Stimulated activated CD8-positive, alpha-beta memory T cell treated with anti-CD3 and anti-CD28 coated beads, Interleukin-2, amount 100 ng/mL, for 48 hours (primary cell): ENCODE data around the gene METTL21C.

Experiments used
- DNase-seq, 2 donors: peaks; one replicate each; pipeline ENCODE4 v3.0.0-alpha.2; 2020; ENCODE audit warnings: low read depth in 2 of 2

METTL21C gene

DNA sequence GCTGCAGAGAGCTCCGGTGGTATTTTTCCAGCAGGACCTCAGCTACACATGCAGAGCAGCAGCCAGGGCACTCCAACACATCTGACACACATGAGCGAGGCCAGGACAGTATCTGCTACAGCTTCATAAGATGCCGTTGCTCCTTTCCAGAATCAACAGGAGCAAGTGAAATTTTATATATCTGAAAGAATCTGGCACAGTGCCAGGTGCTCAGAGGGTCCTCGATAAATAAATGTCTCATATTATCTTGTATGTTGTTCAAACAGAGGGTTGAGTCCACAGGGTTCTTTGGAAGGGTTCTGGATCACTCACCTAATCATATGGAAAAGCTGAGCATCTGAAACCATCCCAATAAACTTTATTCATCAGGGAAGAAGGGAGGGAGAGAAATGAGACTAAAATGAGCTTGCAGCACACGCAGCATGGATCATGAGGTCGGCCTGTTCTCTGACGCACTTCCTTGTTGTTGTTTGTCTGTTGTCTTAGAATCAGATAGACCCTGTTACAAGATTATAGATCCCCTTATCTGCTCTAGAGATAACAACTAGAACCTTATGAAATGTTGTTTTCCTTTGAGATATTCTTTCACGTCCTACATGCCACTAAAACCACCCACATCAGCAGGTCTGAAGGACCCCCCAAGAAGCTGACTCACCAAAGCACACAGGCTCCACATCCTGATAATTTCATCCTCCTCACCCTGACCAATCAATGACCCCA is 3.2 kb upstream of the METTL21C start:
- DNase-seq: no peak

DNA sequence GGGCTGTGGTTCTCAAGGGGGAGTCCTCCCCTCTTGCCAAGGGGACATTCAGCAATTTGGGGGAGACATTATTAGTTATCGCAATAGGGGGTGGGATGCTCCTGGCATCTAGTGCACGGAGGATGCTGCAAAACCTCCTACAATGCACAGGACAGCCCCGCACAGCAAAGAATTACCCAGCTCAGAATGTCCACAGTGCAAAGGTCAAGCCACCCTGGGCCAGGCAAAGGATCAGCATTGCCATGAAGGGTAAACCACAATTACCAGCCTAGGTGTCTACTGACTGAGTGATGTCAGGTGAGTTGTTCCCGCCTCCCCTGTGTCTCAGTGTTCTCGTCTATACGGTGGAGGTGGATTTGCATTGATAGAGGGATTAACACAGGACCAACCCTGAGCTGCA is 2.4 kb upstream of the METTL21C start:
- DNase-seq: no peak

DNA sequence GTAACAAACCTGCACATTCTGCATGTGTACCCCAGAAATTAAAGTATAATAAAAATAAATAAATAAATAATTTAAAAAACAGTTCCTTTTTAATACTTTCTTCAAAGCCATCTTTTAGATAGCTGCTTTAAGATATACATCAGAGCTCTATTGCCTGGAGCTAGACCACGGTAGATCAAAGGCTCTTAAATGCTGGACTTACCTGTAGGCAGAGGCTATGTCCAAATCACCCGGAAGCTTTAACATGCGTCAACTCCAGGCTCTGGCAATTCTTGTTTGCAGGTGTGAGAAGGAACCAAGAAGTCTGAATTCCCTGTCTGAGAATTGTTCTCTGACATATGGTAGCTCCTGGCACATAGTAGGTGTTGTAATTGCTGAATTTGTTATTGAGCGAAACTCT is 1.6 kb upstream of the METTL21C start:
- no peak for DNase-seq

DNA sequence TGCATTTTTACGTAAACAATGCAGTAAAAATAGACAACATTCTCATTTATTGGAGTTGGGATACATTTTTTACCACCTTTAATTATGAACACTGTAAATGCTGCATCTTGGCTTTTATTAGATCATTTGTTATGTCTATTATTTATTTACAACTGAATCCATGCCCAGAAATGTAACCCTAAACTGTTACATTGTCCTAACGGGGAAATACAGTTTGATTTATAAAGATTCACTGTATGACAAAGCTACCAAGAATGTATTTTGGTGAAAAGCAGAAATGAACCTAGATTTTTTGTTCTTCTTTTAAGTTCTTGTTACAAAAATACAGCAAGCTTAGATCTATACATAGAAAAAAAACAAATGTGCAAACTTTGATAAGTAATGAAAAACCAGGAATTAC is 1.1 kb downstream of the METTL21C start:
- DNase-seq: no peak

DNA sequence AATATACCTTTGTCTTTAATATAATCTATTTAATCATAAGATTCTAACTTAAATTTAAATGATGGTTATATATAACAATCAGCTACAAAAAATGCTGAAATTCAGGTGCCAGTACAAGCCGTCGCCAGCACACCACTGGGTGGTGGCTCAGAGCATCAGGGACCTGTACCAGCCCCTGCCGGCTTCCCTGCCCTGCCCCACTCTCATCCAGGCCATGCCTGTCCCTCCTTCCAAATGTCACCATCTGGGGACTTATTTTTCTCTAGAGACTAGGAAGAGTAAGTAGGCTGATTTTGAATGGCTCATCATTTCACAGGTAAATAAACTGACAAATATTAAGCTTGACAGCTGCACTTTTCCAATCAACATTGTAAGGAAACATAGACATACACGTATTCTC is 1.6 kb downstream of the METTL21C start:
- DNase-seq: no peak

DNA sequence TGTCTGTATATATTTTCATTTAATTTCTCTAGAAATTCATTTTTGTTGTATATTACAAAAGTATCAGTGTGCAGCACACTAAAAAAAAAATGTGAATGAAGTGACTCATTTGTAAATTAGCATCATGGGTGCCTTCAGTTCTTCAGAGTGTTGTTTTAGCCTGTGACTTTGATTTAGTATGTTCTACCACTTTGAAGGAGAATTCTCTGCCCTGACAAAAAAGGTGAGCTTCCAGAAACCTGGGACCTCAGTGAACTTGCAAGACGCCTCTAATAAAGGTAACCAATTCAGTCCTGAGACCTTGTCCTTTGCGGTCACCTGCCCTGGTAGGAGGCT is 2.4 kb downstream of the METTL21C start:
- DNase-seq: no peak

DNA sequence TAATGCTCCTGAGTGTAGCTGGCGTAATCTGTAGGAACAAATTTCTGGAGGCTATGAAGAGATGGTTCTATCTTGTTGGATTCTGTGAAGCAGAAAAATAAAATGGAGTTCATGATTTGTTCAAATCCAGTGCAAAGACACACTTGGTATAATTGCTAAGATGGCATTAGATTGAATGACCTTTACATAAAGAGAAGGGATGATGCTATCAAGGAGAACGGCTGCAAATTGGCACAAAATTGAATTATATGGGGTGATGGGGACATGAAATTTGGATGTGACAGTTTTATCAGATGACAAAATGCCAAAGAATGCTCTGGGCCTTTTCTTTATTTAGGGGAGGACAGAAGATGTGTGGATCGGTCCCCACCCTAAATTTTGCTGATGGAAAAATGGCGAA is 4.0 kb downstream of the METTL21C start:
- DNase-seq: no peak

DNA sequence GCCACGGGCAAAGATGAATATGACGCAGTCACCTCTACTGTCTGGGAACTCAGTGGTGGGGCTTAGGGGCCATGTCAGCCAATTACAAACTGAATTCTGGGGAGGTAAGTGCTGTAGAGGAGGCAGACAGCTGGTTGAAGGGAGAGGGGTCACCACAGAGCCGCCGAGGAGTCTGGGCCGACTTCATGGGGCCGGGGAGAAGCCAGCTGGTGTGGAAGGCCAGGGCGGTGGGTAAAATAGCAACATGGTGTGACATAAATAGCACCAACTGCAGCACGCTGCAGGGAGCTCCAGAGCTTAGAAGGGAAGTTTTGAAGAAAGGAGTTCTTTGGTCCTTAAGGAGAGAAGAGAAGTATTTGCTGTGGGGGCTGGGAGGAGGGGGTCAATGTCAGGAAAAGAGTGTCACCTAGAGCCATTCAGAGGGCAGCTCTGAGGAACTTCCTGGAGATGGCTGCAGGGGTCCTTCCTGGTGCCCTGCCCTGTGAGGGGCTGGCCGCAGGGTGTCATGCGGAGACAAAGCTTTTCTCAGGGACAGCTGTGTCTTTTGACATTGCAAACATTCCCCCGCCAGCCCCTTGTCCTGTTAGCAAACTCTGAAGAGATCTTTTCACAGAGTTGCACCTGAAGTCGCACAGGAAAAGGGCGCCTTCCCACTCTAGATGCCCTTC is 6.4 kb downstream of the METTL21C start:
- no peak for DNase-seq

DNA sequence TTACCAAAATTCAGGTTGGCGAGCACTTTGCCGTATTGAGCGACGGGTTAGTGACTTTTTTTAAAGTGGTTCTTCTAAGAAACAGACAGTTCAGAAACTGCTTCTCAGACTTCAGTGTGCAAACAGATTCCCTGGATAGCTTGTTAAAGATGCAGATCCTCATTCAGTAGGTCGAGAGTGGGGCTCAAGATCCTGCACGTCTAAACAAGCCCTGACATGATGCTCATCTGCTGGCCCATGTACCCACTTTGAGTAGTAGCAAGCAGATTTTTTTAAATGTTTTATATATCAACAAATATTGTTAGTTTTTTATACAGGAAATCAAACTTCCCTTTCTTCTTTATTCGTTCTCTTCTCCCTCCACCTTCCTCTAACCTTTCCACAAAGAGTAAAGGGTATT is 7.3 kb downstream of the METTL21C start:
- DNase-seq: no peak

DNA sequence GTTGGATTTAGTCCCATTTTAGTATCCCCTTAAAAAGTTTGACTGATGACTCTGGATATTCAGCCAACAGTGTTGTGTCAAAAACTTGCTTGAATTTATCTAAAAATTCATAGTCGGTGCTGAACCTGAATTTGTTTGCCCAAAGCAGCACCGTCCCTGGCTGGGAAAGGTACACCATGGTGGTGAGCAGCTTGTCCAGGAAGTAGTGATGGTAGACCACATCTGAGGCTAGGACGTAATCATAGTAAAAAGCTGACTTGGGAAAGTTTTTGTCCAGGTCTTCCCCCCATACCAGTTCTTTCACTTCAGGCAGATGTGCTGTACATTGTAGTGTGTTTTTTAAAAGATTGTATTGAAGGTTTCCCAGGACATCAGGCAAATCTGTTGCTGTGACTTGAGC is 8.8 kb downstream of the METTL21C start:
- DNase-seq: no peak

DNA sequence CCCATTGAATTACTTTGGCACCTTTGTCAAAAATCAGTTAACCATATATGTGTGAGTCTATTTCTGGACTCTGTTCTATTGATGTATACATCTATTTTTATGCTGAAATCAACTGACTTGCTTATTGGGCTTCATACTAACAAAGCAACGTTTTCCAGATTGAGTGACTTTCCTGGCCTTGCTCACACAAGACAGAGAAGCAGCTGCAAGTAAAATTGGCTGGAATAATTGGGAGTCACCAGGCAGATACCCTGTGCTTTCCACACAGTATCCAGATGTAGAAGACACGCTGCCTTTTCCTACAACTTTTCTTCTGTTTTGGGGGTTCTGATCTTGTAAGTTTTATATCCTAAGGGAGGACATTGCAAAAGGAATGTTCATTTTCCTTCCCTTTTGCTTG is 11.2 kb downstream of the METTL21C start:
- DNase-seq: no peak

DNA sequence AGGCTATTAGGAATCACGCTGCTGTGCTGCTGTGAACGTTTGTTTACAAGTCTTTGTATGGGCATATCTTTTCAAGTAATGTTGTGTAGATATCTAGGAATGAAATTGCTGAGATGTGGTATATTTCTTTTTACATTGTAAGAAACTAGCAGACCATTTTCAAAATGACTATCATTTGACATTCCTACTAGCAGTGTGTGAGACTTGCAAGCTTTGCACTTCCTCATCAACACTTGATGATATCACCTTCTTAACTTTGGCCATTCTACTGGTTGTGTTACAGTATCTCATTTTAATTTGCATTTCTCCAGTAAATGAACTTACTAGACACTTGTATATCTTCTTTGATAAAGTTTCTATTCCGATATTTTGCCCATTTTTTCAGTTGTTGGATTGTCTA is 12.1 kb downstream of the METTL21C start:
- no peak for DNase-seq

DNA sequence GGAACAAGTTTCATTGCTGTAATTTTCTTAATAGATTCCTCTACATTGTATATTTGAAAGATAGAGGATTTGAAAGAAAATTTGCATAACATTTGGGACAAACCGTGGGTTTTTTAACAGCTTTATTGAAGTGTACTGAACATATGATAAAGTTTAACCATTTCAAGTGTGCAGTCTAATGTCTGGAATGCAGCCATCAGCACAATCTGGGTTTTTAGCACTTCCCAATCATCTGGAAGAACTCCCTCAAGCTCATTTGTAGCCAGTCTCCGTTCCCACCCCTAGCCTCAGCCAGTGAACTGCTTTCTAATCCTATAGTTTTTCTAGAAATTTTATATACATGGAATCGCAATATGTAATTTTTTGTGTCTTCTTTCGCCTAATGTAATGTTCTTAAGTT is 12.6 kb downstream of the METTL21C start:
- no peak for DNase-seq

DNA sequence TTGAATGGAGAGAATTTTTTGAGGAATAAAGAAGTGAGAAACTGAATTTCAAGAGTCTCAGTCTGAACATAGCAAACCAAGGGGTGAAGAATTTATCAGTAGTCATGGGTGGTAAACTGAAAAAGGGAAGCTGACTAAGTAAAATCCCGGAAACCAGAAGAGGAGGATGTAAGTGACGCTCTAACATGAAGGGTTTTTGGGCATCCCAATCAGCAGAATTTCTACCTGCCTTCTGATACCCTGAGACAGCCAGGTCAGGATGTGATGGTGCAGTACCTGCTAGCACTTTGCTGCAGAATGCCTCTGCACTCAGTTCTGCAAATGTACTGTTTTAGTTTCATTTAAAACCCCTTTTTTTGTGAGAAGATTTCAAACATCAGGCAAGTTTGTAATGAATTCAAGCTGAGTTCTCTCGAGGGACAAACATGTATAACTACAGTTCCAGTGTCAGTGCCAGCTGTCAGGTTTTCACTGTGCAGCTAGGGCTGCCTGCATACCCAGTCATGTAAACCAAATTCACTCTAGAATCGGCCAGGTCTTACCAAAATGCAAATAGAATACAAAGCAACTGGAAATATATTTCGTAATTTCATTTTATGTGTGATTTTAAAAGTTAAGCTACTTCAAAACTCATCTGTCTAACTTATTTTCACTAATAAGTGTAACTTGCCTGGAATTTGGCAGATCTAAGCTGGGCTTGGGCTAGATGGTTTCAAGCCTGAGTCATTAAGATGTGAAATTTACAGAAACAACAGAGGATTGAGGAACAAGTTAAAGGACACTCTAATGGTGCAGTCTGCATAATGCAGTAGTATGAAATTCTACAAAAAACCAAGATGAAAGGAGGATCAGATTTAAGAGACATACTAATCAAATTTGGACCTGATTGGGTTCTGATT is 13.8 kb downstream of the METTL21C start:
- no peak for DNase-seq

DNA sequence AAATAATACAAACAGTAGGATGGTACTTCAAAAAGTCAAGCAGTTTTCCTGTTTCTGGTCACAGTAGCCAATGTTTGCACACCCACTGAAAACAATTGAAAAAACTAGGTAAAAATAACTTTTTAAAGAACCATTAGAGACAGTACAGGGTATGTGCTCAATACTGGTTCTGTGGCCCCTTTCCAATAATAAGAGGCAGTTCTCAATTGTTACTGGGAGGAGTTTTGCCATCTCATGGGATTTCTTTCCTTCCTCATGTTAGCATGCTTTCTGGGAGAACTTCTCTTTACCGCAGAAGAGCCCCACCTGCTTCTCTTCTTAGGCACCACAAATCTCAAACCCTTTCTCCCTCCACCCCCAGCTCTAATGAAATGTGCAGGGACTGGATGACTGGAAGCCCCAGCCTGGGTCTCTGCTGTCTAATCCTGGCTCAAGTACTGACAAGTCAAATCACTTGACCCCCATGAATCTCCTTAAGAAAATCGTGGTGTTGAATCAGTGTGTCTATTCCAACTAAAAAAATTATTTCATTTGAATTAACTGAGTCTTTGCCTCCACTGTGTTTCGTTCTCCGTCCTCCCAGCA is 14.6 kb downstream of the METTL21C start:
- no peak for DNase-seq

DNA sequence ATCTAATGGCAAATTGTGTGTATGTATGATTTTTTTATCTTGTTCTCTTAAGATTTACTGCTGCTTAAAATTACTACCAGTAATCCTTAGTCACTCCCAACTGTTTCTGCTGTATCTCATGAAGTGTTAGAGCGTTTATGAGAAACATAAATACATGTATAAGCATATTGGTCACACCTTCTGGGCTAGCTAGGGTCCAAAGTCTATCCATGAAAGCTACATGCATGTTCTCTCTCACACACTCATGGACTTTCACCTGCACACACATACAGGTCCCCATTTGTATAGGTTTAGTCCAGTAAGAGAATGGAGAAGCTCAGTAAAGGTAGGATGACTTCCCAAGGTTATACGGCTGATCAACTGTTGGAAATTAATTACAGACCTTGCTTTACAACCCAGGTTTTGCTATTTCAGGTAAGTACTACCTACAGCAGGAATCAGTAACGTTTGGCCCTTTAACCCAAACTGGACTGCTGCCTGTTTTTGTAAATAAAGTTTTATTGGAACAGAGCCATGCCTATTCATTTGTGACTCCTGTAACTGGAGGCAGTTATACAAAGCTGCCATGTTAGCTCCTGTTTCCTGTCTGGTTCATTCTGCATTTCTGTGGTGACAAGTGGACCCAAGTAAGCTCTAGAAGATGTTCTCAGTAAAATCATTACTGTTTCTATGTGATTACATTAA is 15.3 kb downstream of the METTL21C start:
- no peak for DNase-seq

DNA sequence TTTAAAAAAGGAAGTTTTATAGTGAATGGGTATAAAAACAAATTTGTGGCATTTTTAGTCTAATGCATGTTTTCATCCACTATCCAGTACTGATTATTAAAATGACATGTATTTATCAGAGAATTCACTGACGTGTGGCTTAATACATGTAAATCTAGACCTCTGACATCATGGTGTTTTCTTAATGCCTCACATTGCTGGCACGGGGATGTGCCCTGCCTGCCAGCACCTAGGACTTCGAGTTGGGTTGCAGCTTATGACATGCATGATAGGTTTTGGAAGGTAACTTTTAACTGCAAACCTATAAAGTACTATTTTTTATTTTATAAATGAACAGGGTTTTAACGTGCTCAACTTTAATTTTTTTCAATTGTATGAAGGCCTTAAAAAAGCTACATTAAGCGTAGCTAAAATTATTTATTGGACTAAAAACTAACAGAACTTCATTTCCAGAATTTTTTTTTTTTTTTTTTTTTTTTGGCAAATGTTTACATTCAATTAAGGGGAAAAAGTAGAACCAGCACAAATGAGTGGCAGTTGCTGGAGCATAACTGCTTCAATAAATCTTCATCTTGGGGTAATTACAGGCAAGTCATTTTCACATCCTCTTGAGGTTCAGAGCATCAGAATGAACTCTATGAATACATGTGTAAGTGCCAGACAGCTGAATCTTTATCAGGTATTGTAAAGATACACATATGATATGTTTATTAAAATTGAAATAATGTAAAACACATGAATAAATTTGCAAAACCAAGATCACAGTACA is 16.3 kb downstream of the METTL21C start:
- no peak for DNase-seq

DNA sequence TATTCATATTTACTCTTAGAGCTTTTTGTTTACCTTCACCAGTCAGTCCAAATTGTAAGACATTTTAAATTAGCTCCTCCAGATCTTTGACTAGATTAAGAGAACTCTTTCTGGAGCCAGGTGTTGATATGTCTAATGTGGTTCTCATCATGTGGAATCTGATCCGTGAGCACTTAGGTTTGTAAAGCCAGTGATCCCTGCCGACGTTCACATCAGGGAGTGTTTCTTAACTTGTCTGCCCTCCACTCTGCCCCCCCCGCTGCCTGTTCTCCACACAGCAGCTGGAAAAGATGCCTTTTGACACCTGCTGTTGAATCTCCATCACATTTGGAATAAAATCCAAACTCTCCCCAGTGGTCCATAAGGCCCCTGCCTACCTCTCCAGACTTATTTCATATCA is 17.7 kb downstream of the METTL21C start:
- DNase-seq: no peak

DNA sequence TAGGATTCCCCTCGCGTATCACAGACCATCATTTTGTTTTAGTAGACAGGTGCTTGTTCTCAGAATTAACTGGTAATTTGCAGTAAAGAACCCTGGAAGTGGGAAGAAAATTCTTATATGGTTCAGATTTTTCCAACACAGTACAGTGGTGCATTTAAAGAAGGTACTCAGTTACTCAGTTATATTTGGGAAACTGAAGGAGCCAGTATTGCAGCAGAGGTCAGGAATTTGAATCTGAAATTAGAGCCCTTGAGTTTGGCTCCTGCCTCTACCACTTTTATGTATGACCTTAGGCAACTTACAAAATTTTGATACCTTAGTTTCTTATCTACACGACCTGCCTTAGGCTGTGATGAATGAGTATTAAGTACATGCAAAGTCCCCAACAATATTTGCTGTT is 19.7 kb downstream of the METTL21C start:
- DNase-seq: no peak

DNA sequence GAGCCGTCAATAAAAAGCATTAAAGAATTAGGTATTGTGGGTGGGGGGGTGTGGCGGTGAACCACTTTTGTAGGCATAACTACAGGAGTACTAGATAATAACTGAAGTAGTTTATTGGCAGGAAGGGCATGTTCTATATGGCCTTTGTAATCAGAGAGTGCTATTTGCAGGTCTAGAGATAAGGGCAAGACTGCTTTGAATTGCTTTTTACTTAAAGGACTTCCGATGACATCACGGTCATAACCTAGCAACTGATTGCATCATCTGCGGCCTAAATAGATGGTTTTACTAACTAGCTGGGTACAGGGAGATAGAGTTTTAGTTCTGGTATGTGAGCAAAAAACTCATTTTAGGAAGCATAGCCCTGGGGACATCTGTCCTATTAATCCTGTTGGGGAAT is 24.7 kb downstream of the METTL21C start:
- no peak for DNase-seq

DNA sequence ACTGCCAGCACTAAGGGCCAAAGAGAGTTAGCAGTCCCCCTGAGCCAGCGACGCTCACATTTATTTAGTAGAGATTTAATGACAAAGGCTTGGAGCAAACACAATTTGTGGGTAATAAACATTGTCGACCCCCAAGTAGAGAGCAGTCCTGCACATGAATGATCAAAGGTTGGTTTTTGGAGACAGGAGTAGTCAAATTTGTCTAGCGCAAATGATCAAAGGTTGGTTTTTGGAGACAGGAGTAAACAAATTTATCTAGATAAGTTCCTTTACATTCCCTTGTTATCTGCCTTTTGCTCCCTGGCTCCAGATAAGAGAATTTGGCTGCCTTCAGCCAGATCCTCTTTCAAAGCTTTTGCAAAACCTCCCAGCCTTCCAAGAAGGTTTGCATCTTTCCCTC is 26.9 kb downstream of the METTL21C start:
- no peak for DNase-seq
